Transverse colon (tissue), 4 donors: ENCODE measurements around the gene PCNX1. TPM values are rescaled to one million over a fixed set of nuclear protein-coding genes. Genes with fewer than 3 reads are reported as not detected.

Experiments used
- DNase-seq: peaks from one replicate; pipeline ENCODE4 v3.0.0-alpha.2; 2019
- H3K27ac ChIP-seq, 4 donors: fragments of 200-600 bp; sonication (generic); 2 replicates each; pipeline ENCODE4 v1.5.1; 2016 to 2018; ENCODE audit warnings: inconsistent platforms in 4 of 4
- H3K27me3 ChIP-seq: fragments of 200-600 bp; sonication (generic); 2 replicates; pipeline ENCODE4 v1.5.1; 2017; ENCODE audit warnings: inconsistent platforms
- H3K36me3 ChIP-seq, 4 donors: fragments of 200-600 bp; sonication (generic); 2 replicates each; pipeline ENCODE4 v1.5.1; 2017 to 2019; ENCODE audit warnings: inconsistent platforms in 4 of 4
- H3K4me1 ChIP-seq, 4 donors: fragments of 200-600 bp; sonication (generic); 2 replicates each; pipeline ENCODE4 v1.5.1; 2017 to 2020; ENCODE audit warnings: inconsistent platforms in 4 of 4
- H3K4me3 ChIP-seq, 4 donors: fragments of 200-600 bp; sonication (generic); 1 replicate in 1 of 4; 2 replicates in 3 of 4; pipeline versions ENCODE4 v1.5.1 to v1.6.1; 2017 to 2019; ENCODE audit warnings: inconsistent platforms in 4 of 4
- H3K9me3 ChIP-seq, 2 donors: fragments of 200-600 bp; sonication (generic); 2 replicates each; pipeline ENCODE4 v1.5.1; 2017 to 2019; ENCODE audit warnings: inconsistent platforms in 2 of 2
- CTCF ChIP-seq, 5 experiments: fragments of 200-600 bp in 3 of 5; fragments of 450-650 bp in 2 of 5; sonication (generic) in 3 of 5; IDR thresholded peaks; 1 replicate in 2 of 5; 2 replicates in 3 of 5; pipeline ENCODE4 v1.5.1; 2016 to 2017; ENCODE audit warnings: antibody characterized with exemption in 5 of 5, inconsistent platforms in 3 of 5, mild to moderate bottlenecking in 2 of 5, moderate library complexity in 1 of 5
- EP300 ChIP-seq: sonication (generic); formaldehyde crosslinking; IDR thresholded peaks from one replicate; pipeline ENCODE4 v1.6.1; 2017; ENCODE audit warnings: antibody characterized with exemption, low read depth
- POLR2A ChIP-seq: fragments of 450-650 bp; IDR thresholded peaks from one replicate; pipeline ENCODE4 v1.6.1; 2016; ENCODE audit warnings: antibody characterized with exemption, mild to moderate bottlenecking, moderate library complexity
- POLR2AphosphoS5 ChIP-seq, 3 donors: sonication (generic); formaldehyde crosslinking; IDR thresholded peaks; one replicate each; pipeline ENCODE4 v1.6.1; 2016; ENCODE audit warnings: antibody characterized with exemption in 3 of 3
- WGBS, 2 donors: methylation state at CpG; one replicate each; pipeline ENCODE4 v1.1.5; 2018; ENCODE audit warnings: low coverage in 1 of 2; 5-methylcytosine and 5-hydroxymethylcytosine counted together
- in situ Hi-C, 4 donors: fragments of 200-750 bp; cut with MboI; loops; one replicate each; pipeline versions ENCODE4 v1.15.0 to v1.15.1; 2017; ENCODE audit warnings: low sequenced_read_pairs in 3 of 4, low pct_ligation_motif_present in 1 of 4, low pct_unique_long_range_greater_than_20kb in 1 of 4
- intact Hi-C: fragments of 100-400 bp; cut with DNase I; formaldehyde crosslinking; loops from one replicate; pipeline ENCODE4 v1.15.1; 2023; ENCODE audit warnings: low total_unique reads
- total RNA-seq, 4 donors: library from RNA; depleted of rRNA; stranded (reverse); fragments of >200 nt; gene quantifications; one replicate each; pipeline ENCODE4 v1.1.0, GENCODE V29; 2016

The PCNX1 gene
- total RNA-seq, 4 donors from 2014 or later = 15.0 to 64.6 (median 46.0) TPM

- Histone ChIP-seq H3K36me3 (no peaks in the 10 kb centered on the region), H3K27me3 (no peaks in the 10 kb centered on the region), H3K4me3 (no peak overlapping the region), H3K4me1 (peaks cover 0 to 6% (median 0%) of the 10 kb centered on the region in 4 donors), H3K27ac (no peak overlapping the region), H3K9me3 (no peaks in the 10 kb centered on the region)
- no peak for DNase-seq
- intact Hi-C loops = loop anchor here (5.0 kb wide), 1 partner anchor 615 kb away; no protein-coding TSS in a partner anchor
- in situ Hi-C loops = loop anchor here (5.0 to 25.0 kb wide), 6 partner anchors 175 to 625 kb away; partner anchors contain the start of gene SIPA1L1 (in 1 of the 4)
- WGBS, 2 donors = 84 to 100% methylated on average over 1 to 5 of the region's 5 CpGs
- TF ChIP-seq EP300 (no peak), POLR2AphosphoS5 (IDR thresholded peaks at IDR 0.05) (no peak), POLR2A (no peak), CTCF (IDR thresholded peaks at IDR 0.05) (no peak)
Measured at GRCh38 chr14:71137536-71138447, 230.5 kb downstream of the PCNX1 start.

GRCh38 chr14:71138448-71139293 lies 231.4 kb downstream of the PCNX1 start:
- in situ Hi-C loops = loop anchor here (5.0 to 25.0 kb wide), 6 partner anchors 174 to 624 kb away; partner anchors contain the start of gene SIPA1L1 (in 1 of the 4)
- peak; percentile 61 for DNase-seq
- H3K27me3 ChIP-seq = no peaks in the 10 kb centered on the region
- peaks cover 0 to 6% (median 0%) of the 10 kb centered on the region in 4 donors for H3K4me1 ChIP-seq
- TF ChIP-seq EP300 = no peak
- peak; percentile 88 to 92 (median 91) for TF ChIP-seq CTCF (IDR thresholded peaks at IDR 0.05)
- TF ChIP-seq POLR2AphosphoS5 (IDR thresholded peaks at IDR 0.05) = no peak
- TF ChIP-seq POLR2A = no peak
- H3K27ac ChIP-seq = no peak overlapping the region
- no peaks in the 10 kb centered on the region for H3K36me3 ChIP-seq
- WGBS, 2 donors = 21 to 33% methylated on average over 4 to 14 of the region's 14 CpGs
- no peaks in the 10 kb centered on the region for H3K9me3 ChIP-seq
- peak overlapping the region in 1 of 4 donors; percentile 22 for H3K4me3 ChIP-seq
- intact Hi-C loops = loop anchor here (5.0 kb wide), 1 partner anchor 614 kb away; no protein-coding TSS in a partner anchor

- DNase-seq = no peak
- peak in 2 of 5 experiments; percentile 6 to 25 for TF ChIP-seq CTCF (IDR thresholded peaks at IDR 0.05)
- TF ChIP-seq POLR2AphosphoS5 (IDR thresholded peaks at IDR 0.05) = no peak
- no peak for TF ChIP-seq POLR2A
- no peaks in the 10 kb centered on the region for H3K27me3 ChIP-seq
- no peaks in the 10 kb centered on the region for H3K36me3 ChIP-seq
- in situ Hi-C loops (loop anchor here (5.0 to 25.0 kb wide), 6 partner anchors 173 to 623 kb away; partner anchors contain the start of gene SIPA1L1 (in 1 of the 4)), intact Hi-C loops (loop anchor here (5.0 kb wide), 1 partner anchor 613 kb away; no protein-coding TSS in a partner anchor)
- H3K4me3 ChIP-seq = peak overlapping the region in 1 of 4 donors; percentile 22
- WGBS, 2 donors = 40 to 79% methylated on average over 4 to 31 of the region's 31 CpGs
- H3K9me3 ChIP-seq = no peaks in the 10 kb centered on the region
- no peak overlapping the region for H3K27ac ChIP-seq
- peaks cover 0 to 6% (median 0%) of the 10 kb centered on the region in 4 donors for H3K4me1 ChIP-seq
Measured at GRCh38 chr14:71139294-71139946, 232.2 kb downstream of the PCNX1 start.
